ENCODE measurements around the gene HOXA1. TPM values are rescaled to one million over a fixed set of nuclear protein-coding genes. Genes with fewer than 3 reads are reported as not detected.

Gene HOXA1
- total RNA-seq, 3 donors from 2014 or later = 0.33 to 0.80 (median 0.44) TPM

DNA sequence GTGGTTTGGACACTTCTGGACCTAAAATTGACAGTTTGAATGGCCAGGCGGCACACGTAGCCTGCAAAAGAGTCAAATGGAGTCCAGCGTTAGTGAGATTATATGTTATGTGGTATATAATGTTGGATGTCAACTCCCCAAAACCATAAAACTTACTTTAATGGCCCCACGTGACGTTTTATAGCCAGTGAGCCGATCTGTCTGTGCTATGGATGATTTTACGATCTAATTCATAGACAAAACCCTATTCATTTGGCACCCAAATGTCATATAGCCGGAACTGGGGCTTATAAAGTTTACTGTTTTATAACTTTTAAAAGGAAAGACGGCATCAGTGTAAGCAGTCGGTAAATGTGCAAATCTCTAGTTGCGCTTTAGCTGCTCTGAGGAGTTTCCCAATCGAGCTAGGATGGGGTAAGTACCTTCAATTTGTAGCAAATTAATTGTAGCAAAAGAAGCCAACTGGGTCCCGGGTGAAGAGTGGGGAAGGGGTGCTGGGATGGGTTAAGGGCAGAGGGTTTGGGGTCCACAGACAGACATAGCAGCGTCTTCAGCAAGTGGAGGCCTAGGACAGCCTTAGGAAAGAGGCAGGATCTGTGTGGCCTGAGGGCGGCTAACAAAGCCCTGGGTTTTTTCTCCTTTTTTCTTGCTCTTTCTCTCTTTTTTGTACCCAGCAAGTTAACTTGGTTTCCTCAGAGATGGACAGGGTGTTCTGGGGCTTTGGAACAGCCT, 44.5 kb upstream of the HOXA1 start:
- Histone ChIP-seq H3K36me3 (no peaks in the 10 kb centered on the region), H3K9me3 (no peaks in the 10 kb centered on the region), H3K4me1 (peaks cover 4 to 6% of the 10 kb centered on the region in 2 donors), H3K4me3 (peak overlapping the region; percentile 23 to 80 (median 75)), H3K27ac (peak overlapping the region; percentile 95 to 96), H3K27me3 (peaks cover 0 to 6% of the 10 kb centered on the region in 2 donors)
- TF ChIP-seq POLR2AphosphoS5 (IDR thresholded peaks at IDR 0.05) (no peak), POLR2A (IDR thresholded peaks at IDR 0.05) (no peak)
- TF ChIP-seq, protein P1, sequence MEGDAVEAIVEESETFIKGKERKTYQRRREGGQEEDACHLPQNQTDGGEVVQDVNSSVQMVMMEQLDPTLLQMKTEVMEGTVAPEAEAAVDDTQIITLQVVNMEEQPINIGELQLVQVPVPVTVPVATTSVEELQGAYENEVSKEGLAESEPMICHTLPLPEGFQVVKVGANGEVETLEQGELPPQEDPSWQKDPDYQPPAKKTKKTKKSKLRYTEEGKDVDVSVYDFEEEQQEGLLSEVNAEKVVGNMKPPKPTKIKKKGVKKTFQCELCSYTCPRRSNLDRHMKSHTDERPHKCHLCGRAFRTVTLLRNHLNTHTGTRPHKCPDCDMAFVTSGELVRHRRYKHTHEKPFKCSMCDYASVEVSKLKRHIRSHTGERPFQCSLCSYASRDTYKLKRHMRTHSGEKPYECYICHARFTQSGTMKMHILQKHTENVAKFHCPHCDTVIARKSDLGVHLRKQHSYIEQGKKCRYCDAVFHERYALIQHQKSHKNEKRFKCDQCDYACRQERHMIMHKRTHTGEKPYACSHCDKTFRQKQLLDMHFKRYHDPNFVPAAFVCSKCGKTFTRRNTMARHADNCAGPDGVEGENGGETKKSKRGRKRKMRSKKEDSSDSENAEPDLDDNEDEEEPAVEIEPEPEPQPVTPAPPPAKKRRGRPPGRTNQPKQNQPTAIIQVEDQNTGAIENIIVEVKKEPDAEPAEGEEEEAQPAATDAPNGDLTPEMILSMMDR (IDR thresholded peaks at IDR 0.05) = no peak
- intact Hi-C loops (cut with DNase I; ENCODE audit: low total_unique reads) = loop anchor here (5.0 kb wide), 2 partner anchors 43 to 283 kb away; partner anchors contain the start of gene HOXA1
- DNase-seq (ENCODE audit: low spot score in 2 of 2) = peak in 1 of 2 donors; percentile 10

- Histone ChIP-seq H3K4me3 (peak overlapping the region; percentile 23 to 80 (median 75)), H3K27me3 (peaks cover 0 to 6% of the 10 kb centered on the region in 2 donors), H3K9me3 (no peaks in the 10 kb centered on the region), H3K36me3 (no peaks in the 10 kb centered on the region), H3K27ac (peak overlapping the region; percentile 95 to 96), H3K4me1 (peaks cover 4 to 6% of the 10 kb centered on the region in 2 donors)
- intact Hi-C loops (cut with DNase I; ENCODE audit: low total_unique reads) = loop anchor here (5.0 kb wide), 2 partner anchors 42 to 282 kb away; partner anchors contain the start of gene HOXA1
- peak in 1 of 2 donors; percentile 19 for DNase-seq (ENCODE audit: low spot score in 2 of 2)
- TF ChIP-seq, protein P1 (IDR thresholded peaks at IDR 0.05) = no peak
- TF ChIP-seq POLR2A (IDR thresholded peaks at IDR 0.05) (no peak), POLR2AphosphoS5 (IDR thresholded peaks at IDR 0.05) (no peak)
Observed at GRCh38 chr7:27139334-27140125, 43.7 kb upstream of the HOXA1 start.

DNA sequence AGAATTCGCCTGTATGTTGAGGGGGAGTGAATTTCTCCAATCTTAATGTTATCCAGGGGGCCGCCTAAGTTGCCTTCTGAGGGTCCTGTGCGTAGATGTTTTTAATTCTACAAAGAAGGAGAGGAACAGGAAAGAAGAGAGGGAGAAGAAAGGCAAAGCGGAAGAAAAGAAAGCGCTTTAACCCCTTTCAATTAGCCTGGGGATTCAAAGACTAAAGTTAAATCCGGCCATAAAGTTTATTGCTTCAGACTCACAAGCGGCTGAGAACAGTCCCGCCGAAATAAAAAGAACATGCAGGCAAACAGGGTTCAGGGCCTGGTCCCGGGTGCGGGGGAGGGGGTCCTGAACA, 43.2 kb upstream of the HOXA1 start:
- peak in 1 of 2 donors; percentile 3 for DNase-seq (ENCODE audit: low spot score in 2 of 2)
- intact Hi-C loops (cut with DNase I; ENCODE audit: low total_unique reads) = no loop called here
- peaks cover 4 to 6% of the 10 kb centered on the region in 2 donors for H3K4me1 ChIP-seq
- H3K4me3 ChIP-seq = peak overlapping the region; percentile 23 to 80 (median 75)
- peak overlapping the region; percentile 95 to 96 for H3K27ac ChIP-seq
- no peaks in the 10 kb centered on the region for H3K9me3 ChIP-seq
- H3K27me3 ChIP-seq = peaks cover 0 to 3% of the 10 kb centered on the region in 2 donors
- TF ChIP-seq POLR2A (IDR thresholded peaks at IDR 0.05) (no peak), POLR2AphosphoS5 (IDR thresholded peaks at IDR 0.05) (no peak)
- TF ChIP-seq, protein P1 (IDR thresholded peaks at IDR 0.05) = no peak
- no peaks in the 10 kb centered on the region for H3K36me3 ChIP-seq

DNA sequence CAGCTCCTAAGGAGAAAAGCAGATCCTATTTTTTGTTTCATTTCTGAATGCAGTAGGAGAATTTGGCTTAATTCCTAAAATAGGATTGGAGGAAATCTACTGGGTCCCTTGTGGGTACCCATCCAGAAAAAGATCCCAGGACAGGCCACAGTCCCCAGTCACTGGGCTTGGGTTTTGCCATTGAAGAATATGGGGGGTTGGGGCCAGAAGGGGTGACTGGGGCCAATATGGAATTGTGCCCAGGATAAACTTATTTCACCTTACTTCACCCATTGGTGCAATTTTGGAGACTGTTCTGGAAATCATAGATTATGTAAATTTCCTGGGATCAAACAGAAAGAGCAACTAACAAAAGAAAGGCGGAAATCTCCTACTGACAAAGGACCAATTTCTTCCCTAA, 42.7 kb upstream of the HOXA1 start:
- peak overlapping the region in 2 of 3 donors; percentile 75 to 80 for H3K4me3 ChIP-seq
- no peaks in the 10 kb centered on the region for H3K36me3 ChIP-seq
- intact Hi-C loops (cut with DNase I; ENCODE audit: low total_unique reads) = no loop called here
- no peaks in the 10 kb centered on the region for H3K9me3 ChIP-seq
- peak in 1 of 2 donors; percentile 16 for DNase-seq (ENCODE audit: low spot score in 2 of 2)
- peaks cover 0 to 6% of the 10 kb centered on the region in 2 donors for H3K4me1 ChIP-seq
- peak overlapping the region; percentile 95 to 96 for H3K27ac ChIP-seq
- no peaks in the 10 kb centered on the region for H3K27me3 ChIP-seq
- TF ChIP-seq POLR2A (IDR thresholded peaks at IDR 0.05) = no peak
- TF ChIP-seq, protein P1 (IDR thresholded peaks at IDR 0.05) = no peak
- no peak for TF ChIP-seq POLR2AphosphoS5 (IDR thresholded peaks at IDR 0.05)

All from breast epithelium (tissue), 4 donors.